GM04504 (cell line): ENCODE results near the gene AGPAT1.
"Not testable (repeated sequence)": the region's sequence is repeated elsewhere in the genome, so short reads cannot be mapped to it uniquely, and the experiment has no call there.

ENCODE experiments used
- DNase-seq: peaks from one replicate; pipeline ENCODE4 v3.0.0-alpha.2; 2012; ENCODE audit warnings: low read depth

The AGPAT1 gene, protein sequence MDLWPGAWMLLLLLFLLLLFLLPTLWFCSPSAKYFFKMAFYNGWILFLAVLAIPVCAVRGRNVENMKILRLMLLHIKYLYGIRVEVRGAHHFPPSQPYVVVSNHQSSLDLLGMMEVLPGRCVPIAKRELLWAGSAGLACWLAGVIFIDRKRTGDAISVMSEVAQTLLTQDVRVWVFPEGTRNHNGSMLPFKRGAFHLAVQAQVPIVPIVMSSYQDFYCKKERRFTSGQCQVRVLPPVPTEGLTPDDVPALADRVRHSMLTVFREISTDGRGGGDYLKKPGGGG

DNA sequence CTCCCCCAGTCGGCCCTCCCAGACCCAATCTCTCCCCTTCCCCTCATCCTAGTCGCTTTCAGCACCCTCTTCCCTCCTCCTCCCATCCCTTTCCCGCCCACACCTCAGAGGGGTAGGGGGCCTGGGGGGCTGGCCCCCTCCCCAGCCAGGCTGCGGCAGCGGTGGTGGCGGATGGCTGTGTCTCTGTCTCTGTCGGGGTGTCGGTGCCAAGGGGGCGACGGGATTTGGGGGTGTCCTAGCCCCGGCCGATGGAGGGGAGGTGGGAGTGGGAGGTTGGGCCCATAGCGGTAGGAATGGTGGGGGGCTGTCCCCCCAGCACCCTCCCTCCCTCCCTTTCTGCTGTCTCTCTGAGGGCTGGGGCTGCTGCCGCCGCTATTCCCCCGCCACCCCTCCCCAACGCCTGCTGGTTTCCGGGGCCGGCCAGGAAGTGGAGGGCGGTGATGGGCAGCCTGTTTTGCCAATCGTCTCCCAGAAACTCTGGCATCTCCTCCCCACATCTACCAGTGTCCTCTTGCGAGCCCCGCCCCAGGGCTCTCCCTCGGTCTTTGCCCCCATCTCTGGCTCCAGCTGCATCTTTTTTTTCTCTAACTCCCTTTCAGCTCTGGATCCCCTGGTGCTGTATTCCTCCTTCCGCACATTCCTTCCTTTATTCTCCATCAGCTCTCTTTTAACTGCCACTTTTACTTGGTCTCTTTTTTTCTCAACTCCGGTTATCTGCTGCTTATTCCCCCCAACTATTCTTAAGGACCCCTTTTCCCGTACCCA lies at the start of gene AGPAT1:
AGPAT1 (minus strand) TSS at position 374 of the 765 bp plus-strand sequence. CDS start 4,588 bp downstream, outside the sequence.
- DNase-seq: peak; percentile 97

DNA sequence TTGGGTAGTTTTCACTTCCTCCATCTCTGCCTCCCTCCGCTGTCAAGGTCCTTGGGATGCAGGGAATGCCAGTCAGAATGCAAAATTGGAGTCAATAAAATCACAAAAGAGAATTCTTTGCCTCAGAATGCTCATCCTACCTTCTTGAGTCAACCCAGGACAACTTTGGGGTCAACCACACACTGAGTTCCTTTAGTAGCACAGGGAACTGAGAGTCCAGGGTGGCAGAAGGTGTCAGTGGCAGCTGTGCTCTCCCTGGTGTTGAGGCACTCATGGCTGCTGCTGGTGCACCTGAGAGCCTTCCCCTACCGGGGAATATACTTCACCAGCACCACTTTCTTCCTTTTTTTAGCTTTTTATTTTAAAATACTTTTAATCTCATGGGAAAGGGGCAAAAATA lies 48.8 kb upstream of the AGPAT1 start:
- DNase-seq: no peak

DNA sequence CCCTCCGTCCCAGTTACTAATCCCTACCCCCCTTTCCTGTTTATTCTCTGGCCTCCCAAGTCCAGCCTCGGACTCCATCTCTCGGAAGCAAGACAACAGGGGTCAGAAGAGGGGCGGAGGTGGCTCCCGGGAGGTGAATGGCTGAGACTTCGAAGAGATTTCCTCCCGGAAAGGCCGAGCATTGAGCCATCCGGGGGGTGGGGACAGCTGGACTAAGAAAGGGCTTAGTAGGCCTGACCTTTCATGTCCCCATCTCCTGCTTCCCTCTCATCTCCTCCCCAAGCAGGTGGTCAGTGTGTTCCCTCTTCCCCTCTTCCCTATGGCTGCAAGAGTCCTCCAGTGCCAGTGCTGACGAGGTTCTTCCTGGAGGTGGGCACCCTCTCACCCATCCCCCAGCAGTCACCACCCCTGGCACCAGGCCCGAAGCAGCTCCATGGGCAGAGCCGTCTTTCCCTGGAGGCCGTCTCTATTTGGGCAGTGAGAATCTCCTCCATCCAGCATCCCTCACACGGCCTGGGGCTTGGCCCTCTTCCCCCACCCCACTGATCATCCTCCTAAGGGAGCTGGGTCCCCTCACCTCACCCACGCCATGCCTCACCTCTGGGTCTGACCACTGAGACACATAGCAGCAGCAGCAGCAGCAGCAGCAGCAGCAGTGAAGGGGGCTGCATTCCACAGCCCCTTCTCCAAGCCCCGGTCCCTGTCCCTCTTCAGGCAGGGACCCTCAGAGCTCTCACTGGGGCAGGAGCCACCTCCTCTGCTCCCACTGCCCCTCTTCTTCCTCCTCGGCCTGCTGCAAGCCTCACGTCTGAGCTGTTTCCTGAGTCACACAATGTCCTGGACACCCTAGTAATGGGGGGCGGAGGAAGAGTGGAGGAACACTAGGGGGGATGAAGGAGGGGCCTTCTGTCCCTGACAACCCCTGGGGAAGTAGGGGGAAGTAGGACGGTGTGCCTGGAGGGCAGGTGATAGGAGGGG lies 47.7 kb upstream of the AGPAT1 start, which contains the start of gene NOTCH4:
NOTCH4 (minus strand) TSS at position 810 of the 978 bp plus-strand sequence; CDS start at position 671, 139 bp downstream.
- no peak for DNase-seq

DNA sequence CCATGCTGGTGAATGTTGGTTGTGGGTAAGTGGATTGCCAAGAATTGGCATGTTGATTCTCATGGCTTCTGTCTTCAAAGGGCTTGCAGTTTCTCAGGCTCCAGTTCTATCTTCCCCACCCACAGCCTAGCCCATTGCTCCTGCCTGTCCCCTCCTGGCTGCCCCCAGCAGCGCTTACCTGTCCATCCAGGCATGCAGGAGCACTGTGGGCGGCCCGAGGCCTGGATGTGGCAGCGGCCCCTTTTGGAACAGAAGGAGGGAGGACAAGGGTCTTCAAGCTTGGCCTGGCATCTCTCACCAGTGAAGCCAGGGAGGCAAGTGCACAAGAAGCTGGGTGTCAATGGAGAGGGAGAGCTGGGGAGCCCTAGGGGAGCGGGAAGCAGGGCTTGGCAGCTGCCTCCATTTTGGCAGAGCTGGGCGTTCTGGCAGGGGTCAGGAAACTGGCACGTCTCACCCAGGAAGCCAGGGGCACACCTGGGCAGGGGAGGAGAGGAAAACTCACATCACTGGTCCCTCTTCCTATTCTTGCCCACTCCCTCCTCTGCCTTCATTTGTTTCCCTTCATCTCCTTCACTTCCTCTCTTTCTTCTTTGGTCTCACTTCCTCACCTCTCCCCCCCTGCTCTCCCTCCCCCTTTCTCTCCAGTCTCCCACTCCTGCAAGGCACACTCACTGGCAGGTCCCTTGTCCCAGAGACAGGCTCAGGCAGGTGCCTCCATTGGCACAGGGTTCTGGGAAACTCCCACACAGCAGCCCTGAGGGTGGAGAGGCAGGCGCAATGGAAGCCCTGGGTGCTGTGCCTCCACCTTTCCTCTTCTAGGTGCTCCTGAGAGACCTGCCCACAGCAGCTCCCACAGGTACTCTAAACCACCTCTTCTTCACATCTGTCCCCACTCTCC lies 46.7 kb upstream of the AGPAT1 start:
- no peak for DNase-seq

DNA sequence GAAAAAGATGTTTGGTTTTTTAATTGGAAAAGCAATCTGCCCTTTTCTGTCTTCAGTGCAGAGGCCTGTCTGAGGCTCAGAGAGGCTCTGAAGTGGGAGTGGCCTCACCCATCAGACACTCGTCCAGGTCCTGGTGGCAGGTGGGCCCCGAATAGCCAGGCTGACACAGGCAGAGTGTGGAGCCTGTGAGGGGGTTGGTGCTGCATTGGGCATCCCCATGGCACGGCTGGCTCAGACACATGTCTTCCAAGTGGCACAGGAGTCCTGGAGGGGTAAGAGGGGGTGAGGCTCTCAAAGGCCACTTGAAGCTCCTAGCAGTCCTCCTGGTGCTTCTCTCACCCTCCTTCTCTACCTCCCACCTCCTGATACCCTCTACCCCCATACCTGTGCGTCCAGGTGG lies 44.1 kb upstream of the AGPAT1 start:
- DNase-seq: no peak

DNA sequence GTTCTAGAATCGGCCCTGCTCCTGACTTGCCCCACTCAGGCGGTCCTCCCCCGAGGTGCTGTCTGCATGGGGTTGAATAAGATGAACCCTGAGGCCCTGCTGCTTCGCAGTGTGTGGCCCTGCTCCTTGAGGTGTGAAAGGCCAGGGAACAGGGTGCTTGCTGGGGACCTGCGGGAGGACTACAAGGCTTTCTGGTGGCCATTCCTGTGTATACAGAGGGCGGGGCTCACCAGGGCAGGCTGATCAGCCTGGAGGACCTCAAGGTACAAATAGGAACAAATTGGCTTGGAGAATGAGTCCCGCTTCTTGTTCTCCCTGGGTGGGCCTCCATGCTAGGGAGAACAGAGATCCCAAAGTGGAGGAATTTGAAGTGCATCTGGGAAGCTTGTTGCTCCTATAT lies 42.3 kb upstream of the AGPAT1 start:
- DNase-seq: no peak

DNA sequence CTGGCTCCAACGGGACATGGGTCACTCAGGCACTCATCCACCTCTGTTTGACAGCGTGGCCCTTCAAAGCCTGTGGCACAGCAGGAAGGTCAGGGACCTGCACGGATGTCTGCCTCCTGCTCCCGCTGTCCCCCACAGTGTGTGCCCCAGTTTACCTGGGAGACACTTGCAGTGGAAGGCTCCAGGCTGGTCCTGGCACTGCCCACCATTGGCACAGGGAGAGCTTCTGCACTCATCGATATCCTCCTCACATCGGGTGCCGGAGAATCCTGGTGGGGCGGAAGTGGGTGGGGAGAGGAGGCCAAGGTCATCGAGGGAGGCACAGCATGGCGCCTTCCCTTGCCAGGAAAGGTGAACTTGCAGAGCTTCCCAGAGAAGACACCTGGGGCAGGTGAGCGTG lies 41.1 kb upstream of the AGPAT1 start:
- DNase-seq: no peak

DNA sequence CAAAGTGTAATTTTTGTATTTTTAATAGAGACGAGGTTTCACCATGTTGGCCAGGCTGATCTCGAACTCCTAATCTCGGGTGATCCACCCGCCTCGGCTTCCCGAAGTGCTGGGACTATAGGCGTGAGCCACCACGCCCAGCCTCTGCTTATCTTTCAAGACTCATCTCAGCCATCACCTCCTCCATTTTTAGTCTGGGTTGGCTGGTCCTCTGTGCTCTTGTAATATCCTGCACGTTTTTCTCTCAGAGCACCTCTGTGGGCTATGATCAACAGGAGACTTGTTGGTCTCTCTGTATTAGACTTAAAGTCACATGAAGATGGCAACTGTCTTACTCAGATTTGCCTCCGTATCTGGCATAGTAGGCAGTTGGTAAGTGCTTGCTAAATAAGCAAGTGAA lies 40.4 kb upstream of the AGPAT1 start:
- no peak for DNase-seq

DNA sequence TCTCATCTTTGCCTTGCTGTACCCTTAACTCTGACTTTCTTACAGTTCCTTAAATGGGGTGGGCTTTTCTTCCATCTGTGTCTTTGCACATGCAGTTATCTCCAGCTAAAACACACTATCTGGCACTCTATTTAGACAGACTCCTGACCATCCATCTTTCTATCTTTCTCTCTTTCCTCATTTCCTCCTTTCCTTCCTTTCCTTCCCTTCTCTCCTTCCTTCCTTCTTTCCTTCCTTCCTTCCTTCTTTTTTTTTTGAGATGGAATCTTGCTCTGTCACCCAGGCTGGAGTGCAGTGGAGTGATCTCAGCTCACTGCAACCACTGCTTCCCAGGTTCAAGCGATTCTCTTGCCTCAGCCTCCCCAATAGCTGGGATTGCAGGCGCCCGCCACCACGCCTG lies 39.7 kb upstream of the AGPAT1 start:
- DNase-seq: no peak

DNA sequence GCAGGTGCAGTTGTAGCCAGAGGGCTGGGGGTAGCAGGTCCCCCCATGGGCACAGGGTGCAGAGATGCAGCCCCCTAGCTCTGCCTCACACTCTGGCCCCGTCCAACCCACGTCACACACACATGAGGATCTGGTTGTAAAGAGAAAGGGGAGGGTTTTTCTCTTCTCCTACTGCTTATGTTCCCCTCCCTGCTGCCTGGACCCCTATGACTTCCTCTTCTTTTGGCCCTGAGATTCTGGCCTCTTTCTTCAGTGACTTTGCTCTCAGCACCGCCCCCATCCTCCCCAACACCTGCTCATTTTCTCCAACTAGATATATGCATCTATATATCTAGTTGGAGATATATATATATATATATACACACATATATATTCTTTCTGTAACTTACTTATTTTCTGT lies 38.2 kb upstream of the AGPAT1 start:
- DNase-seq: no peak

DNA sequence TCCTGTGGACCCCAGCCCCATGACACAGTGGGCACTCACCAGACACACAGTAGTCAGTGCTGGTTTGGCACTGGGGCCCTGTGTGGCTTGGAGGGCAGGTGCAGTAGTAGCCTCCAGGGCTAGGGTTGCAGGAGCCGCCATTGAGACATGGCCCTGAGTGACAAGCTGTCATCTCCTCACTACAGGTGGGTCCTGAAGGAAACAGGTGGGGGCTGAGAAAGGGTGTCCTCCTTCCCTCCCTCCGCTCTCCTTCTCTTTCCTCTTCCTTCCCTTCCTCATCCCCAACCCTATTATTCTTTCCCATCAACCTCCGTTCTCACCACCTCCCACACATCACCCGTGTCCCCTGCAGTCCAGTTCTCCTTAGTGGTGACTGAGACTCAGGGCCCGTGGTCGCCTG lies 37.8 kb upstream of the AGPAT1 start:
- DNase-seq: no peak

DNA sequence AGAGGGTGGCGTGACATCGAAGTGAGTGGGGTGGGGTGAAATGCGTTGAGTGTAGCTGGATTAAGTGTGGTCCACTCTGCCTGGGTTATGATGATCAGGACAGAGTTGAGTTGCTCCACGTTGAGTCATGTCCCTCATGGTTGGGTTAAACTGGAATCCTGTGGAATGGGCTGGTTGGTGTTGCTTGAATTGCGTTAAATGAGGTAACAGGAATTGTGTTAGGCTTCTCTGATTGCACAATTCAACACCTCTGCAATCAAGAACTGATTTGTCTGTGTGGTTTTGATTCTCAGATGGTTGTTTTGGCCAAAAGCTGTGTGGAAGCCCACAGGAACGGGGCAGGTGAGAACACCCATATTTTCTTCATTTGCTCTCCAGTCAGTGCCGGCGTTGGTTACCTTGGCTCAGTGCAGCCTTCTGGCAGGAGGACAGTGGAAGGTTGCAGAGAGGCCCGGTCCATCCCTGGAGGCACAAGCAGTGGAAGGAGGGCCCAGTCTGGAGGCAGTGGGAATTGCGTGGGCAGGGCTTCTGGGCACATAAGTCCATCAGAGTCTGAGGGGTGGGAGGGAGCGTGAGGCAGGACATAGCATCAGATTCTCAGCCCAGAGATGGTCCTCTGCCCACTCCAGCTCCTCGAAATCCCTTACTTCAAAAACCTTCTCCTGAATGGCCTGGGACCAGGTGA lies 36.3 kb upstream of the AGPAT1 start:
- DNase-seq: no peak

DNA sequence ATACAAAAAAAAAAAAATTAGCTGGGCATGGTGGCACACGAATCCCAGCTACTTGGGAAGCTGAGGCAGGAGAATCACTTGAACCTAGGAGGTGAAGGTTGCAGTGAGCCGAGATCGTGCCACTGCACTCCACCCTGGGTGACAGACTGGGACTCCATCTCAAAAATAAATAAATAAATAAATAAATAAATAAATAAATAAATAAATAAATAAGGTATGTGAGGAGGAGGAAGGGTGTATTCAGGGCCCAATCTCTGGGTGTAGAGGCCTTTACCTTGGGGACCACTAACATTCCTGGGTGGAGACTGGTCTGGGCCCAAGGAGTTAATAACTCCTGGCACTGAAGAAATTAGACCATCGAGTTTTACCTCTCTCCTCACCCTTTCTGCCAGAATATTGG lies 35.5 kb upstream of the AGPAT1 start:
- not testable (repeated sequence) for DNase-seq

DNA sequence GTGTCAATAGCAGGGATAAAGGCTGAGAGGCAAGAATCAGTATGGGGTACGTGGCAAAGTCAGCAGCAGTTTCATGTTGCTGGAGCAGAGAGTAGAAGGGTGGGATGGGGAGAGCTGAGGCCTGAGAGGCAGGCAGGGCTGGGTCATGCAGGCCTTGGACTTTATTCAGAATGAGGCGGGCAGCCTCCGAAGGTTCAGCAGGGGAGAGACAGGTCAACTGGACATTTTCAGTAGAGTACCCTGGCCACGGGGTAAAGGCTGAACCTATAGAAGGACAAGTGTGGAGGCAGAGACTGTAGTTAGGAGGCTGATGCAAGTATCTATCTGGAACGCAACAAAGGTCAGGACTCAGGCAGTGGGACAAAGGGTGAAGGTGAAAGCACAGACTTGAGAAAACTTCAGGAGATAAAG lies 34.3 kb upstream of the AGPAT1 start:
- no peak for DNase-seq

DNA sequence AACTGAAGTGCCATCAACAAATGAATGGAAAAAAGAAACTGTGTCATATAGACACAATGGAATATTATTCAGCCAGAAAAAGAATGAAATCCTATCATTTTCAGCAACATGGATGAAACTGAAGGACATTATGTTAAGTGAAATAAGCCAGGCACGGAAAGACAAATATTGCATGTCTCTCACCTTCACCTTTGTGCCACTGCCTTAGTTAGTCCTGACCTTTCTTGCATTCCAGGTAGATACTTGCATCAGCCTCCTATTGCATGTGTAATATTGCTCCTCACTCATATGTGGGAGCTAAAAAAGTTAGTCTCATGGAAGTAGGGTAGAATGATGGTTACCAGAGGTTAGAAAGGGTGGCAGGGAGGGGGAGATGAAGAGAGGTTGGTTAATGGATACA lies 33.1 kb upstream of the AGPAT1 start:
- DNase-seq: no peak

DNA sequence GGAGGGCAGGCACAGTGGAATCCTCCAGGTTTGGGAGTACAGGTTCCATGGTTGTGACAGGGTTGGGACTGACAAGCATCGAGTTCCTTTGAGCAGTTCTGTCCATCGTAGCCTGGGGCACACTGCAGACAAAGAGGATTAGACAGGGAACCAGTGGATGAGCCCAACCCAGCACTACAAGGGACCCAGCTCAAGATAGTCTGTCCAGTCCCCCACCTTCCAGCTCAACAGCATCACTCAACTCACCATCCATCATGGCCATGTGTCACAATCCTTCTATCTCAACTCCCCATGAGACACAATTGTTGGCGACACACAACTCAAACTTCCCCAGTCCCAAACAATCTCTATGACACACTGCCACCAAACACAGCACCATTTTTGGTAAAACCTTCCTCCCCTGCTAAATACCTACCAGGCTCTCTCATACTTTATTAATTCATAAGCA lies 28.4 kb upstream of the AGPAT1 start:
- no peak for DNase-seq

DNA sequence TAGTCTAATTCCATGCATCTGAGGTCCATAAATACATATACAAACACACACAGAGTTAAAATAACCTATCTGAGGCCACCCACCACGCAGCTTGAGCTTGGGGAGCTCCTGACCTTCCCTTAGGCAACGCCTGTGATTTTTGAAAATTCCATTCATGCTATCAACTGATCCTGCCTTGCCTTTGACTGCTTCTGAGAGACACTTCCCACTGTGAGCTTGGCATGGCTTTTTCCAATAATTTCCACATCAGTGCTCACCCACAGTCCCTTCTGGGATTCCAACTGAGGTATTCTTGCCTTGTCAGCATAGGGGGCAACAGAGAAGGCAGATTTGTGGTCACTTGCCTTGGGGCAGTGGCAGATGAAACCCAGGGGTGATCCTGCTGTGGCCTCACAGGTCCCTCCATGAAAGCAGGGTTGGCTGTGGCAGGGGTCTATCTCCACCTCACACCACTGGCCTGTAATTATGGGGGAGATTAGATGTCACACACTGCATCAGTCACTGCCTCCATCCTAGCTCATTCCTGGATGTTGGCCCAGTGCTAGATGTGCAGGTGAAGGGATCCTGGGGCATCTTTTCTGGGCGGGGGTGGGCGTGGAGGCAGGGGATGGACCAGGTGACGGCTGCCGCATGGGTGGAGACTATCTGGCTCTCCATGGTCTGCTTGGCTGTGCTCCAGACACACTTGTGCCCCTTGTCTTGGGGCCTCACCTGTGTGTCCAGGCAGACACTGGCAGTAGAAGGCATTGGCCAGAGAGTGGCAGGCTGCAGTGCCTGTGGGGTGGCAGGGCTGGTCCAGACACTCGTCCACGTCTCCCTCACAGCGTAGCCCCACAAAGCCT lies 27.8 kb upstream of the AGPAT1 start:
- no peak for DNase-seq

DNA sequence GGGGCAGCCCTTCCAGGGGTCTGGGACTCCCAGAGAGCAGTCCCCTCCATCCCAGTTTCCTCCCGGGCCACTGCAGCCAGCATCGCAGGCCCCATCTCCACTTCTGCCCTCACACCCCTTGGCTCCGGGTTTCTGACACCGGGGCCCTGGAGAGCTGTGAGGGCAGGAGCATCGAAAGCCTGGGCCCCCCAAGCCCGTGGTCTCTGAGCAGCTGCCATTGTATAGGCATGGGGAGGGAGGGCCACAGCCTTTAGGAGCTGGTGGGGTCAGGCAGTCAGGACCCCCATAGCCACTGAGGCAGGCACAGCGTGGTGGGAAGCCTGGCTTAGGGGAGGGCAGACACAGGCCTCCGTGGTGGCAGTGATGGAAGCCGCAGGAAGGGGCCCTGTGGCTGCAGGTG lies 26.3 kb upstream of the AGPAT1 start:
- no peak for DNase-seq

DNA sequence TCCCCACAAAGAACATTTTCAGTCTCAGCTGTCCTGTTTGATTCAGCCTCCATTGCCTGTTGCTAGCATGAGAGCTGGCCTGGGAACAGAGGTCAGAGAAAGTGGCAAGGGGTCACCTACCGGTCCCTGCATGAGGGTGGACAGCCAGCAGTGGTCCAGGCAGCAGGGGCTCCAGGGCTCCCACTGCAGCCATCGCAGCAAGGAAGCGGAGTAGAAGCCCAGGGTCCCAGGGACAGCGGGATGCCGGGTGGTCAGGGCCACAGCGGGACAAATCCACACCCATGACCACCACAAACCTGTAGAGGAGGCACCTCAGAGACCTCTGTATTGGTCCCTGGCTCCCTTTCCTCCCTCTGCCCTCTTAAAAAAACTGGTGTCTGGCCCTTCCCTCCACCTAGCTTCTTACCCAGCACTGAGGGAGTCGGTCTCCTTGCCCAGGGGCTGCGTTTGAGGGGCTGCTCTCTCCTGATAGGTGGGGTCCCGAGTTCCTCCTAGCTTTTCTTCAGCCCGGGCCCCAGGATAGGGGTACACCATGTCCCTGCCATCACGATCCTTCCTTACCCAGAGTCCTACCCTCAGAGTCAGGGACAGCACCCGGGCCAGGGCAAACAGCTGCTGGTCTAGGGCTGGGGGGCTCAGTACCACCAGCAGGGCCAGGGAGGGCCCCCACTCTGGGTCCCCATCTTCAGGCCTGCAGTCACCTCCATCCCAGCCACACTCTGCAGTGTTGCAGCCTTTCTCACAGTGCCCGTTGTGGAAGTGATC lies 25.0 kb upstream of the AGPAT1 start:
- DNase-seq: no peak
